OCI-LY7 (cell line): ENCODE results near the gene IFT81. TPM values are rescaled to one million over a fixed set of nuclear protein-coding genes. Genes with fewer than 3 reads are reported as not detected.

Experiments used
- BruUV-seq: library from RNA; stranded (reverse); fragments of 400-500 nt; replicated peaks from 2 replicates; lab custom pipeline; 2021; lab: Mats Ljungman, UMichigan
- CTCF ChIA-PET: fragments of 300-600 bp; sonication (Branson Sonifier 250); formaldehyde crosslinking; loops from one replicate; lab custom pipeline; 2022; ENCODE audit warnings: antibody characterized with exemption; ENCODE audit not compliant: unreplicated experiment; lab: Charles Lee
- POLR2A ChIA-PET: fragments of 300-600 bp; sonication (Branson Sonifier 250); formaldehyde crosslinking; loops from one replicate; lab custom pipeline; 2022; ENCODE audit warnings: antibody characterized with exemption; lab: Charles Lee
- DNase-seq: peaks from one replicate; pipeline ENCODE4 v3.0.0-alpha.2; 2015; ENCODE audit warnings: low spot score
- H2AFZ ChIP-seq: fragments of 200-600 bp; sonication (generic), shearing (Covaris generic); 2 replicates; pipeline ENCODE4 v1.6.1; 2014; ENCODE audit warnings: mild to moderate bottlenecking, antibody characterized with exemption, low read length, moderate library complexity
- H3K27ac ChIP-seq: fragments of 200-600 bp; sonication (generic); 2 replicates; pipeline ENCODE4 v1.5.1; 2014; ENCODE audit warnings: mixed run types, low read depth, mild to moderate bottlenecking, moderate library complexity, low read length, inconsistent platforms; ENCODE audit not compliant: poor library complexity, severe bottlenecking
- H3K36me3 ChIP-seq: fragments of 200-600 bp; sonication (generic); 2 replicates; pipeline ENCODE4 v1.6.1; 2014; ENCODE audit warnings: mild to moderate bottlenecking, antibody characterized with exemption, low read length, moderate library complexity, mixed read lengths; ENCODE audit not compliant: insufficient read depth
- H3K4me1 ChIP-seq: fragments of 200-600 bp; sonication (generic); 2 replicates; pipeline ENCODE4 v1.5.1; 2014; ENCODE audit warnings: mild to moderate bottlenecking, low read length; ENCODE audit not compliant: insufficient read depth, poor library complexity, severe bottlenecking
- H3K4me2 ChIP-seq: fragments of 200-600 bp; sonication (generic); 2 replicates; pipeline ENCODE4 v1.6.1; 2014; ENCODE audit warnings: mild to moderate bottlenecking, low read length
- H3K4me3 ChIP-seq: fragments of 200-600 bp; sonication (generic); 2 replicates; pipeline ENCODE4 v1.5.1; 2014; ENCODE audit warnings: mild to moderate bottlenecking, low read depth, low read length; ENCODE audit not compliant: poor library complexity, severe bottlenecking
- H3K79me2 ChIP-seq: fragments of 200-600 bp; sonication (generic); 2 replicates; pipeline ENCODE4 v1.6.1; 2016; ENCODE audit warnings: low read depth, mild to moderate bottlenecking, low read length, moderate library complexity, mixed read lengths; ENCODE audit not compliant: insufficient read depth
- H3K9me2 ChIP-seq: fragments of 200-600 bp; sonication (generic); 2 replicates; pipeline ENCODE4 v1.6.1; 2016; ENCODE audit warnings: mild to moderate bottlenecking, low read length, mixed read lengths; ENCODE audit not compliant: insufficient read depth
- H3K9me3 ChIP-seq: fragments of 200-600 bp; sonication (generic); 2 replicates; pipeline ENCODE4 v1.6.1; 2014; ENCODE audit warnings: mild to moderate bottlenecking, mixed run types, low read length, mixed read lengths
- H4K20me1 ChIP-seq: fragments of 200-600 bp; sonication (generic); 2 replicates; pipeline ENCODE4 v1.6.1; 2014; ENCODE audit warnings: mild to moderate bottlenecking, antibody characterized with exemption, low read length, moderate library complexity, mixed read lengths; ENCODE audit not compliant: insufficient read depth
- EZH2phosphoT487 ChIP-seq: fragments of 200-600 bp; sonication (generic); IDR thresholded peaks from 2 replicates; pipeline ENCODE4 v1.6.1; 2018; ENCODE audit warnings: low read depth, borderline replicate concordance, mild to moderate bottlenecking, mixed run types, antibody characterized with exemption, low read length, moderate library complexity, mixed read lengths
- intact Hi-C: fragments of 100-400 bp; cut with micrococcal nuclease; formaldehyde crosslinking; loops from one replicate; pipeline ENCODE4 v1.10.0; 2022; ENCODE audit not compliant: unreplicated experiment
- total RNA-seq, 2 experiments: library from RNA; depleted of rRNA in 1 of 2; stranded (reverse); fragments of >200 nt in 1 of 2; shearing (Covaris generic) in 1 of 2; gene quantifications; 2 replicates each; pipeline ENCODE4 v1.2.3, GENCODE V29; 2014 to 2022
- TF ChIP-seq, protein P1 (sequence below): fragments of 200-600 bp; sonication (generic); conservative IDR thresholded peaks from 2 replicates; pipeline ENCODE4 v1.5.1; 2014; ENCODE audit warnings: mild to moderate bottlenecking, antibody characterized with exemption, low read length, moderate library complexity, mixed read lengths

Gene IFT81
- total RNA-seq, 2 experiments from 2014 or later: 5.6 to 9.8 TPM

DNA sequence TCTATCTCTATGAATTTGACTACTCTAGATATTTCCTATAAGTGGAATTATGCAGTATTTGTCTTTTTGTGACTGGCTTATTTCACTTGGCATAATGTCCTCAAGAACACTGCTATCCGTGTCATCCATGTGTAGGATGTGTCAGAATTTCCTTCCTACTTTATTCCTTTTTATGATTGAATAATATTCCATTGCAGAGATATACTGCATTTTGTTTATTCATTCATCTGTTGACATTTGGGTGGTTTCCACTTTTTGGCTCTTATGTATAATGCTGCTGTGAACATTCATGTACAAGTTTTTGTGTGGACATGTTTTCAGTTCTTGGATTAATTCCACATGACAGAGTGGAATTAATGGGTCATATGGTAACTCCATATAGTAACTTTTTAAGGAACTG lies 111.2 kb downstream of the IFT81 start:
- POLR2A ChIA-PET: no interaction called here
- H3K4me2 ChIP-seq: no peak overlapping the region
- CTCF ChIA-PET: no interaction called here

DNA sequence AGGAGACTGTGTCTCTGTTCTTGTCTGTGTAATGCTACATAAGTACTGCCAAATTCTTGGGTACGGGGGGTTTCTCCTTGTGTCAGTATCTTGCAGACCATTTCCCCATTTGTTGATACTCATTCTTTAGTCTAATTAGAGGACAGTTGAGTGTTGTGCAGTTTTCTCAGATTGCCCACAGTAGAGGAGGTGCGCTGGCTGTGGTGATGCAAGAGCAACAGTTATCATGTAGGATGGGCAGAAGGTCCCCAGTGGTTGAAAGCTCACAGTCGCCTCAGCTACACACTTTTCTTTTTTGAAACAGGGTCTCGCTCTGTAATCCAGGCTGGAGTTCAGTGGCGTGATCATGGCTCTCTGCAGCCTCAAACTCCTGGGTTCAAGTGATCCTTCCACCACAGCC lies 119.1 kb downstream of the IFT81 start:
- Histone ChIP-seq H2AFZ (no peak overlapping the region), H3K9me2 (no peaks in the 10 kb centered on the region), H3K4me1 (peaks cover 5% of the 10 kb centered on the region), H3K4me2 (no peak overlapping the region), H4K20me1 (no peaks in the 10 kb centered on the region), H3K79me2 (no peaks in the 10 kb centered on the region), H3K36me3 (no peaks in the 10 kb centered on the region), H3K27ac (no peak overlapping the region), H3K4me3 (no peak overlapping the region), H3K9me3 (no peaks in the 10 kb centered on the region)
- DNase-seq: no peak
- intact Hi-C loops: no loop called here
- no TSS peak for BruUV-seq
- ChIA-PET CTCF (no interaction called here), POLR2A (no interaction called here)
- TF ChIP-seq, protein P1, sequence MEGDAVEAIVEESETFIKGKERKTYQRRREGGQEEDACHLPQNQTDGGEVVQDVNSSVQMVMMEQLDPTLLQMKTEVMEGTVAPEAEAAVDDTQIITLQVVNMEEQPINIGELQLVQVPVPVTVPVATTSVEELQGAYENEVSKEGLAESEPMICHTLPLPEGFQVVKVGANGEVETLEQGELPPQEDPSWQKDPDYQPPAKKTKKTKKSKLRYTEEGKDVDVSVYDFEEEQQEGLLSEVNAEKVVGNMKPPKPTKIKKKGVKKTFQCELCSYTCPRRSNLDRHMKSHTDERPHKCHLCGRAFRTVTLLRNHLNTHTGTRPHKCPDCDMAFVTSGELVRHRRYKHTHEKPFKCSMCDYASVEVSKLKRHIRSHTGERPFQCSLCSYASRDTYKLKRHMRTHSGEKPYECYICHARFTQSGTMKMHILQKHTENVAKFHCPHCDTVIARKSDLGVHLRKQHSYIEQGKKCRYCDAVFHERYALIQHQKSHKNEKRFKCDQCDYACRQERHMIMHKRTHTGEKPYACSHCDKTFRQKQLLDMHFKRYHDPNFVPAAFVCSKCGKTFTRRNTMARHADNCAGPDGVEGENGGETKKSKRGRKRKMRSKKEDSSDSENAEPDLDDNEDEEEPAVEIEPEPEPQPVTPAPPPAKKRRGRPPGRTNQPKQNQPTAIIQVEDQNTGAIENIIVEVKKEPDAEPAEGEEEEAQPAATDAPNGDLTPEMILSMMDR: no peak
- TF ChIP-seq EZH2phosphoT487: no peak

More for the DNA sequence above, 111.2 kb downstream of the IFT81 start:
- Histone ChIP-seq H3K9me2 (no peaks in the 10 kb centered on the region), H3K4me3 (no peak overlapping the region), H3K36me3 (no peaks in the 10 kb centered on the region), H3K9me3 (no peaks in the 10 kb centered on the region), H2AFZ (no peak overlapping the region), H3K4me1 (peaks cover 6% of the 10 kb centered on the region), H3K79me2 (no peaks in the 10 kb centered on the region), H3K27ac (no peak overlapping the region), H4K20me1 (no peaks in the 10 kb centered on the region)
- TF ChIP-seq, protein P1: no peak
- TF ChIP-seq EZH2phosphoT487: no peak
- intact Hi-C loops: no loop called here
- no TSS peak for BruUV-seq
- no peak for DNase-seq

DNA sequence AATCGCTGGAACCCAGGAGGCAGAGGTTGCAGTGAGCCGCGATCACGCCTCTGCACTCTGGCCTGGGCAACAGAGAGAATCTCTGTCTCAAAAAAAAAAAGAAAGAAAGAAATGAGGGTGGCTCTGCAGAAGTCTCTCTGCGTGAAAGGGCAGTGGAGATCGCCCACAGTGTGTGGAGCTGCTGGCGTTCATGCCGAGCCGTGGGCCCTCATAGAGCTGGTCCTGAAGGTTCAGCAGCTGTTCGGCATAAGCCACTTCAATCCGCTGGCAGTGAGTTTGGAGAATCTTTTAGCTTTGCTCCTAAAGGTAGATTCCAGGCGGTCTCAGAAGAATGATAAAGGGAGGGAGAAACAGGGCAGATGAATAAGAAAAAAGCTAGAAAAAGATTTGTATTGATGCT lies 120.2 kb downstream of the IFT81 start:
- Histone ChIP-seq H3K9me3 (no peaks in the 10 kb centered on the region), H3K4me3 (no peak overlapping the region), H3K27ac (no peak overlapping the region), H3K36me3 (no peaks in the 10 kb centered on the region), H3K4me1 (peaks cover 5% of the 10 kb centered on the region), H4K20me1 (no peaks in the 10 kb centered on the region), H3K79me2 (no peaks in the 10 kb centered on the region), H2AFZ (no peak overlapping the region), H3K9me2 (no peaks in the 10 kb centered on the region), H3K4me2 (no peak overlapping the region)
- DNase-seq: no peak
- POLR2A ChIA-PET: interaction anchor here (0.6 to 0.8 kb wide), 4 partner anchors 9 to 88 kb away, joined by 3 to 6 read pairs (median 4); no protein-coding TSS in a partner anchor
- TF ChIP-seq, protein P1: no peak
- no peak for TF ChIP-seq EZH2phosphoT487
- CTCF ChIA-PET: interaction anchor here (1.0 kb wide), 1 partner anchor 35 kb away, joined by 3 read pairs; no protein-coding TSS in a partner anchor
- intact Hi-C loops: no loop called here
- no TSS peak for BruUV-seq
